Suppressor macrophage treated with lipopolysaccharide for 1 hour (primary cell): ENCODE measurements around the gene GBX2.

Experiments
- DNase-seq, 3 donors: peaks; one replicate each; pipeline ENCODE4 v3.0.0-alpha.2; 2020 to 2022

GBX2 gene

GRCh38 chr2:236166796-236167296 lies 1.3 kb downstream of the GBX2 start:
- no peak for DNase-seq

- DNase-seq = no peak
Observed at GRCh38 chr2:236165842-236166795, 2.1 kb downstream of the GBX2 start.

GRCh38 chr2:236164925-236165841 lies 3.0 kb downstream of the GBX2 start:
- no peak for DNase-seq

GRCh38 chr2:236164201-236164924 lies 3.8 kb downstream of the GBX2 start:
- DNase-seq = no peak

- DNase-seq = no peak
Observed at GRCh38 chr2:236163471-236164200, 4.5 kb downstream of the GBX2 start.

- no peak for DNase-seq
Observed at GRCh38 chr2:236162882-236163470, 5.2 kb downstream of the GBX2 start.

- no peak for DNase-seq
Observed at GRCh38 chr2:236162031-236162845, 5.9 kb downstream of the GBX2 start.

- no peak for DNase-seq
Observed at GRCh38 chr2:236161531-236161930, 6.7 kb downstream of the GBX2 start.

GRCh38 chr2:236161082-236161462 lies 7.1 kb downstream of the GBX2 start:
- DNase-seq = no peak

GRCh38 chr2:236160366-236161081 lies 7.7 kb downstream of the GBX2 start:
- no peak for DNase-seq

- no peak for DNase-seq
Observed at GRCh38 chr2:236159778-236160170, 8.4 kb downstream of the GBX2 start.

GRCh38 chr2:236158969-236159777 lies 9.0 kb downstream of the GBX2 start:
- DNase-seq = no peak

- no peak for DNase-seq
Observed at GRCh38 chr2:236157815-236158498, 10.2 kb downstream of the GBX2 start.

- DNase-seq = no peak
Observed at GRCh38 chr2:236157366-236157765, 10.8 kb downstream of the GBX2 start.

GRCh38 chr2:236156860-236157194 lies 11.4 kb downstream of the GBX2 start:
- DNase-seq = no peak

GRCh38 chr2:236156095-236156859 lies 11.9 kb downstream of the GBX2 start:
- no peak for DNase-seq

- no peak for DNase-seq
Observed at GRCh38 chr2:236155406-236155805, 12.8 kb downstream of the GBX2 start.

GRCh38 chr2:236146436-236146835 lies 21.8 kb downstream of the GBX2 start:
- no peak for DNase-seq
